ENCODE data around the gene CBX1.

CBX1 gene

GRCh38 chr17:48148854-48149786 is 47.8 kb upstream of the CBX1 start:
- no peaks in the 10 kb centered on the region for H4K20me1 ChIP-seq (ENCODE audit: insufficient read depth, low read length)

GRCh38 chr17:48148029-48148770 is 46.9 kb upstream of the CBX1 start:
- Histone ChIP-seq H3K27me3 (replicated peaks; ENCODE audit: insufficient read depth, low read length) (no peaks in the 10 kb centered on the region), H3K36me3 (replicated peaks; ENCODE audit: insufficient read depth, low read length) (no peaks in the 10 kb centered on the region), H3K9me2 (replicated peaks; ENCODE audit: insufficient read depth, low read length) (no peaks in the 10 kb centered on the region), H3K9me3 (replicated peaks; ENCODE audit: insufficient read depth, low read length) (no peaks in the 10 kb centered on the region), H3K79me2 (ENCODE audit: low read length) (no peaks in the 10 kb centered on the region), H3F3A (ENCODE audit: insufficient read depth, low read length) (no peaks in the 10 kb centered on the region), H4K20me1 (ENCODE audit: insufficient read depth, low read length) (no peaks in the 10 kb centered on the region), H3K27ac (ENCODE audit: low read length) (no peak overlapping the region), H3K4me2 (ENCODE audit: low read depth, low read length) (no peak overlapping the region), H3K9ac (ENCODE audit: low read length) (no peak overlapping the region), H3K4me1 (ENCODE audit: low read length) (peaks cover 6% of the 10 kb centered on the region; the same call in 1 of the 2 replicates), H2AFZ (ENCODE audit: low read length) (no peak overlapping the region), H3K4me3 (ENCODE audit: low read length) (no peak overlapping the region)
- no peak for DNase-seq
- TF ChIP-seq EZH2phosphoT487 (IDR thresholded peaks at IDR 0.05; ENCODE audit: low read length) = no peak
- no peak for TF ChIP-seq EZH2 (optimal IDR thresholded peaks at IDR 0.05; ENCODE audit: low read depth, low read length)
- TF ChIP-seq CTCF (IDR thresholded peaks at IDR 0.05; ENCODE audit: low read length) = no peak

More at GRCh38 chr17:48148854-48149786, 47.8 kb upstream of the CBX1 start:
- no peak overlapping the region for H3K4me2 ChIP-seq (ENCODE audit: low read depth, low read length)
- H3K27me3 ChIP-seq (replicated peaks; ENCODE audit: insufficient read depth, low read length) = no peaks in the 10 kb centered on the region
- DNase-seq = no peak
- H3K4me1 ChIP-seq (ENCODE audit: low read length) = peaks cover 6% of the 10 kb centered on the region; the same call in 1 of the 2 replicates
- H3K9me2 ChIP-seq (replicated peaks; ENCODE audit: insufficient read depth, low read length) = no peaks in the 10 kb centered on the region
- no peaks in the 10 kb centered on the region for H3K36me3 ChIP-seq (replicated peaks; ENCODE audit: insufficient read depth, low read length)
- TF ChIP-seq EZH2 (optimal IDR thresholded peaks at IDR 0.05; ENCODE audit: low read depth, low read length) (no peak), CTCF (IDR thresholded peaks at IDR 0.05; ENCODE audit: low read length) (no peak), EZH2phosphoT487 (IDR thresholded peaks at IDR 0.05; ENCODE audit: low read length) (no peak)
- no peaks in the 10 kb centered on the region for H3K9me3 ChIP-seq (replicated peaks; ENCODE audit: insufficient read depth, low read length)
- no peak overlapping the region for H3K27ac ChIP-seq (ENCODE audit: low read length)
- no peak overlapping the region for H3K9ac ChIP-seq (ENCODE audit: low read length)
- H2AFZ ChIP-seq (ENCODE audit: low read length) = no peak overlapping the region
- H3K79me2 ChIP-seq (ENCODE audit: low read length) = no peaks in the 10 kb centered on the region
- H3K4me3 ChIP-seq (ENCODE audit: low read length) = no peak overlapping the region
- no peaks in the 10 kb centered on the region for H3F3A ChIP-seq (ENCODE audit: insufficient read depth, low read length)

DNA sequence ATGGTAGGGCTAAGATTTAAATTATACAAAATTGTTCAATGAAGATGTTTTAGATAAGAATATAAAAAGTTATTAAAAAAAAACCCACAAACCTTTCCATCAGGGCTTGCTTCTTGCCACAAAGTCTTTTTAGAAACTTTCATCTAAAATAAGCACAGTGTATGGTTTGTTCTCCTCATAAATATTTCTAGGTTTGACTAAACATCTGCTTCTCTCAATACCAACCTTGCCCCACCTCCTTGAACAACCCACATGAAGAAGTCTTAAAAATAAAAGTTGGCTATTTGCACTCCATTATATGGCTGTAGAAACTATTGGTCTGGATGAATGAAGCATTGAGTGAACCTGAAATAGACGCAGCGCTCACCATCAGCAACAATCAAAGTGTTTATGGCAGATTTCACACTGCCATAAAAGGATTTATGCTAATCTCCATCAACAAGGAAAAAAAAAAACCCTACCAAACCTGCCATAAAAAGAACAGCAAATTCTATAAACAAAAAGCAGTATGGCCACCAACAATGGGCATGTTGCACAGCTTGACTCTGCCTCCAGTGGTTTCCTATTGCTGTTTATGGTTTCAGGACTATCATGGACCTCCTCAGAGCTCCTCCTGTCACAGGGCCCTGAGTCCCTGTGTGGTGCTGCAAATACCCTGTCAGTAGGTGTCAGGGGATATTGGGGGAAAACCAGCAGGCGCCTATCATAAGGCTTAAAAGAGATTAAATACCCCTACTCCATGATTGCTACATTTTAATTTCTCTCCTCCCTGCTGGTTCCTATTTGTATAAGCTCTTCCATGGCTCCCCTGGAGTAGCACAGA is 43.9 kb upstream of the CBX1 start:
- Histone ChIP-seq H4K20me1 (ENCODE audit: insufficient read depth, low read length) (no peaks in the 10 kb centered on the region), H3K4me3 (ENCODE audit: low read length) (no peak overlapping the region), H3F3A (ENCODE audit: insufficient read depth, low read length) (no peaks in the 10 kb centered on the region), H3K36me3 (replicated peaks; ENCODE audit: insufficient read depth, low read length) (no peaks in the 10 kb centered on the region), H3K9me2 (replicated peaks; ENCODE audit: insufficient read depth, low read length) (no peaks in the 10 kb centered on the region), H3K4me1 (ENCODE audit: low read length) (peaks cover 6% of the 10 kb centered on the region; the same call in 1 of the 2 replicates), H3K9ac (ENCODE audit: low read length) (no peak overlapping the region), H3K79me2 (ENCODE audit: low read length) (no peaks in the 10 kb centered on the region), H3K4me2 (ENCODE audit: low read depth, low read length) (no peak overlapping the region), H3K9me3 (replicated peaks; ENCODE audit: insufficient read depth, low read length) (no peaks in the 10 kb centered on the region), H2AFZ (ENCODE audit: low read length) (no peak overlapping the region), H3K27me3 (replicated peaks; ENCODE audit: insufficient read depth, low read length) (no peaks in the 10 kb centered on the region), H3K27ac (ENCODE audit: low read length) (no peak overlapping the region)
- no peak for DNase-seq
- TF ChIP-seq EZH2phosphoT487 (IDR thresholded peaks at IDR 0.05; ENCODE audit: low read length) = no peak
- no peak for TF ChIP-seq EZH2 (optimal IDR thresholded peaks at IDR 0.05; ENCODE audit: low read depth, low read length)
- TF ChIP-seq CTCF (IDR thresholded peaks at IDR 0.05; ENCODE audit: low read length) = no peak
